ENCODE data around the gene RFK.

The RFK gene

GRCh38 chr9:76405868-76406267 is 11.6 kb upstream of the RFK start:
- DNase-seq: no peak

- DNase-seq: no peak
Observed at GRCh38 chr9:76405340-76405739, 11.1 kb upstream of the RFK start.

- DNase-seq: no peak
Observed at GRCh38 chr9:76404401-76404800, 10.2 kb upstream of the RFK start.

GRCh38 chr9:76403352-76403751 is 9.1 kb upstream of the RFK start:
- peak; percentile 6 for DNase-seq

GRCh38 chr9:76401580-76402354 is 7.5 kb upstream of the RFK start:
- no peak for DNase-seq

- DNase-seq: no peak
Observed at GRCh38 chr9:76401176-76401575, 7.0 kb upstream of the RFK start.

GRCh38 chr9:76400534-76401096 is 6.4 kb upstream of the RFK start:
- DNase-seq: no peak

GRCh38 chr9:76399856-76400255 is 5.6 kb upstream of the RFK start:
- DNase-seq: no peak

GRCh38 chr9:76396597-76396996 is 2.4 kb upstream of the RFK start:
- no peak for DNase-seq

- no peak for DNase-seq
Observed at GRCh38 chr9:76396144-76396543, 1.9 kb upstream of the RFK start.

GRCh38 chr9:76395381-76395780 is 1.2 kb upstream of the RFK start:
- DNase-seq: no peak

GRCh38 chr9:76394960-76395252 is 680 bp upstream of the RFK start:
- peak; percentile 78 for DNase-seq

- no peak for DNase-seq
Observed at GRCh38 chr9:76390656-76391055, 3.6 kb downstream of the RFK start.

- peak; percentile 96 for DNase-seq
Observed at GRCh38 chr9:76379494-76379893, 14.7 kb downstream of the RFK start.

- DNase-seq: no peak
Observed at GRCh38 chr9:76378367-76379073, 15.7 kb downstream of the RFK start.

- DNase-seq: no peak
Observed at GRCh38 chr9:76377791-76378190, 16.4 kb downstream of the RFK start.

GRCh38 chr9:76374783-76375559 is 19.3 kb downstream of the RFK start:
- peak; percentile 84 for DNase-seq

GRCh38 chr9:76373784-76374474 is 20.3 kb downstream of the RFK start:
- DNase-seq: no peak

GRCh38 chr9:76373173-76373783 is 20.9 kb downstream of the RFK start:
- DNase-seq: no peak

GRCh38 chr9:76372336-76372735 is 21.9 kb downstream of the RFK start:
- DNase-seq: no peak

- DNase-seq: no peak
Observed at GRCh38 chr9:76371901-76372300, 22.3 kb downstream of the RFK start.

GRCh38 chr9:76370396-76371023 is 23.7 kb downstream of the RFK start:
- DNase-seq: no peak

Data from DMS153 (cell line).